ENCODE measurements around the gene PDK4. TPM values are rescaled to one million over a fixed set of nuclear protein-coding genes. Genes with fewer than 3 reads are reported as not detected.

The PDK4 gene
- total and polyA plus RNA-seq, 7 donors: 38.4 to 1,066 (median 254) TPM

DNA sequence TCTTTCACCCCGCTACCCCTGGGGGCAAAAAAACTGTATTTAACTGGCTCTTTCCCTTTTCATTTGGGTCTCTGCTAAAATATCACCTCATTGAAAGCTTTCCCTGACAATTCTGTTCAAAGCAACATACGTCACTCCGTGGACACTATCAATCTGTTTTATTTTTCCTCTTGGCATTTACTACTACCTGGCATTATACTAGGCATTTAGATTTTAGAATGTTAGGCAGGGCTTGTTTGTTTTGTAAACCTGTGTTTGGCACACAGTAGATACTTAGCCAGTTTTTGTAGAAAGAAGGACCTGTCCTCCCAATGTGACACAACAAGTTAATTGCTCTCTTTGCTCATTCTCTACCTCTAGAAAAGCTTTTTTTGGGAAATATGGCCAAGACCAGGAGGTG lies 26.5 kb upstream of the PDK4 start:
- H3K4me3 ChIP-seq: no peak overlapping the region
- 85 to 89% methylated on average over 3 of the region's 3 CpGs for WGBS, 2 donors
- TF ChIP-seq, protein P1, sequence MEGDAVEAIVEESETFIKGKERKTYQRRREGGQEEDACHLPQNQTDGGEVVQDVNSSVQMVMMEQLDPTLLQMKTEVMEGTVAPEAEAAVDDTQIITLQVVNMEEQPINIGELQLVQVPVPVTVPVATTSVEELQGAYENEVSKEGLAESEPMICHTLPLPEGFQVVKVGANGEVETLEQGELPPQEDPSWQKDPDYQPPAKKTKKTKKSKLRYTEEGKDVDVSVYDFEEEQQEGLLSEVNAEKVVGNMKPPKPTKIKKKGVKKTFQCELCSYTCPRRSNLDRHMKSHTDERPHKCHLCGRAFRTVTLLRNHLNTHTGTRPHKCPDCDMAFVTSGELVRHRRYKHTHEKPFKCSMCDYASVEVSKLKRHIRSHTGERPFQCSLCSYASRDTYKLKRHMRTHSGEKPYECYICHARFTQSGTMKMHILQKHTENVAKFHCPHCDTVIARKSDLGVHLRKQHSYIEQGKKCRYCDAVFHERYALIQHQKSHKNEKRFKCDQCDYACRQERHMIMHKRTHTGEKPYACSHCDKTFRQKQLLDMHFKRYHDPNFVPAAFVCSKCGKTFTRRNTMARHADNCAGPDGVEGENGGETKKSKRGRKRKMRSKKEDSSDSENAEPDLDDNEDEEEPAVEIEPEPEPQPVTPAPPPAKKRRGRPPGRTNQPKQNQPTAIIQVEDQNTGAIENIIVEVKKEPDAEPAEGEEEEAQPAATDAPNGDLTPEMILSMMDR (IDR thresholded peaks at IDR 0.05): no peak
- TF ChIP-seq POLR2A (IDR thresholded peaks at IDR 0.05): no peak
- no peak for TF ChIP-seq EP300 (IDR thresholded peaks at IDR 0.05)
- no peak for TF ChIP-seq POLR2AphosphoS5 (IDR thresholded peaks at IDR 0.05)
- no peaks in the 10 kb centered on the region for H3K27me3 ChIP-seq
- H3K9me3 ChIP-seq: no peaks in the 10 kb centered on the region
- no peaks in the 10 kb centered on the region for H3K36me3 ChIP-seq
- intact Hi-C loops (cut with DNase I): no loop called here
- H3K4me1 ChIP-seq: peaks cover 0 to 2% (median 0%) of the 10 kb centered on the region in 4 donors
- DNase-seq: no peak
- no peak overlapping the region for H3K27ac ChIP-seq

DNA sequence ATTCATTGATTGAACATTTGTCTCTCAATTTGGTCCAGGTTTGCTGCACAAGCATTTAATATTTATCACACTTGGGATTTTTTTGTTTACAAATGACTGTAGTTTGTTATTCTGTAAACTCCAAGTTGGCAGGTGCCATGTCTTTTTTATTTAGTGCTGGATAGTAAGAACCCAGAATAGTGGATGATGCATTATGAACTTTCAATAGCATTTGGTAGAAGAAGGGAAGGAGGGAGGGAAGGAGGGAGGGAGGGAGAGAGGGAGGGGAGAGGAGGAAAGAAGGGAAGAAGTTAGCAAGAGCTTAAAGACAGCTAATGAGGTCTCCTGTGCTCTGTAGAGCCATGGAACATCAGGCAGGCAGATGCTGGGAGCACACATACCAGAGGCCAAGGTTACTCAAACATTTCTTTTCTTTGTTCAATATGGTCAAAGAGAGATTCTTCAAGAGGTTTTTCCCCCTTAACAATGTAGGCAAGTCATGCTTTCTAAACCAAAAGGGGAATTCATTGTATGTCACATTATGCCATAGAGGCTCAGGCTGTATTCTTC lies 25.8 kb upstream of the PDK4 start:
- no peaks in the 10 kb centered on the region for H3K27me3 ChIP-seq
- no peaks in the 10 kb centered on the region for H3K4me1 ChIP-seq
- intact Hi-C loops (cut with DNase I): no loop called here
- no peak for DNase-seq
- no peak overlapping the region for H3K27ac ChIP-seq
- TF ChIP-seq POLR2AphosphoS5 (IDR thresholded peaks at IDR 0.05) (no peak), POLR2A (IDR thresholded peaks at IDR 0.05) (no peak), EP300 (IDR thresholded peaks at IDR 0.05) (no peak)
- TF ChIP-seq, protein P1 (IDR thresholded peaks at IDR 0.05): no peak
- no peaks in the 10 kb centered on the region for H3K36me3 ChIP-seq
- H3K9me3 ChIP-seq: no peaks in the 10 kb centered on the region
- no peak overlapping the region for H3K4me3 ChIP-seq

DNA sequence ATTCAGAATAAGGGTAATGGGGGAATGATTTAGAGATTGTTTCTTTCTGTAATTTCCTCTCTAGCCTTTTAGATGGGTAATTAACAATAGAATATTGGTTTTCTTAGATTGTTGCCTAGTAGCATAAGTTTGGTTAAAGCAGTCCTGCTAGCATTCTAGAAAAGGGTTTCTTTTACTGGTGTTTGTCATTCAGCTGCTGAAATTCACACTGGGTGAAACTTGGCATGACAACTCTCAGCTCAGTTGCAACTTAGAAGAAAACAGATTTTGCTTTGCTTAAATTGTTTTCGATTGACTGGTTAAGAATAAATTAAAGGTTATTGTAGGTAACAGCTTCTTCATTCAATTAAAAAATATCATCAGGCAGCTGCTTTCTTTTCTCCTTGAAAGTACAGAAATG lies 25.1 kb upstream of the PDK4 start:
- H3K27ac ChIP-seq: no peak overlapping the region
- H3K27me3 ChIP-seq: no peaks in the 10 kb centered on the region
- H3K36me3 ChIP-seq: no peaks in the 10 kb centered on the region
- H3K9me3 ChIP-seq: no peaks in the 10 kb centered on the region
- H3K4me1 ChIP-seq: no peaks in the 10 kb centered on the region
- intact Hi-C loops (cut with DNase I): no loop called here
- TF ChIP-seq POLR2AphosphoS5 (IDR thresholded peaks at IDR 0.05) (no peak), POLR2A (IDR thresholded peaks at IDR 0.05) (no peak), EP300 (IDR thresholded peaks at IDR 0.05) (no peak)
- TF ChIP-seq, protein P1 (IDR thresholded peaks at IDR 0.05): no peak
- DNase-seq: no peak
- WGBS, 2 donors: 87% methylated on average over 1 of the region's 1 CpG
- H3K4me3 ChIP-seq: no peak overlapping the region

DNA sequence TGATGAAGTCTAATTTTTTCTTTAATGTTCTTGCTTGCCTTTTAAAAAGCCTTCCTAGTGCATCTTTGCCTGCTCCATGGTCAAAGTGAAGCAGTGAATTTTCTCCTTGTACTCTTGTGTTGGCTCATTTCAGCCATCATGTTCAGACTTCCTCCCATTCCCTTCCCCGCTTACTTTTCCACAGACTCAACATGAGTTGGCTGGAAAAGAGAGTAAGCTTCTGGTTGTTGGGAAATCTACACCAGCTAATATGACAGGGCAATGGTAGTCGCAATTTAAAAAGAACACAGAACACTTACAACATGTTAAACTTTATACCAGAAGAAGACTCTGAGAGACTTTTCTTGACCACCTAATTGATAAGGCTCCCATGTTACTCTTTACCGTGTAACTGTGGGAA lies 24.3 kb upstream of the PDK4 start:
- TF ChIP-seq POLR2A (IDR thresholded peaks at IDR 0.05) (no peak), EP300 (IDR thresholded peaks at IDR 0.05) (no peak), POLR2AphosphoS5 (IDR thresholded peaks at IDR 0.05) (no peak)
- TF ChIP-seq, protein P1 (IDR thresholded peaks at IDR 0.05): no peak
- Histone ChIP-seq H3K36me3 (no peaks in the 10 kb centered on the region), H3K27ac (no peak overlapping the region), H3K27me3 (no peaks in the 10 kb centered on the region), H3K4me1 (no peaks in the 10 kb centered on the region), H3K9me3 (no peaks in the 10 kb centered on the region), H3K4me3 (no peak overlapping the region)
- no peak for DNase-seq
- intact Hi-C loops (cut with DNase I): no loop called here
- WGBS, 2 donors: 63 to 96% methylated on average over 3 of the region's 3 CpGs

DNA sequence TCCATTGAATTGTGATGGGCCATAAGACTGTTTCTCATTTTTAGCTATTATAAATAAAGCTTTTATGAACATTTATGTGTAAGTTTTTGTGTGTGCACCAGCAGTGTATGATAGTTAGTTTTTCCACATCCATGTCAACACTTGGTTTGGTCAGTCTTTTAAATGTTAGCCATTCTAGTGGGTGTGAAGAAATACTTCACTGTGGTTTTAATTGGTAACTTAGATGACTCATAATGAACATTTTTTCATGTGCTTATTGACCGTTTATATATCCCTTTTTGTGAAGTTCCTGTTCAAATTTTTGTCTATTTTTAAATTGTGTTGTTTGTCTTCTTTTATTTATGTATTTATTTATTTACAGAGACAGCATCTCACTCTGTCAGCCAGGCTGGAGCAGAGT lies 23.6 kb upstream of the PDK4 start:
- 65 to 76% methylated on average over 1 of the region's 1 CpG for WGBS, 2 donors
- no peaks in the 10 kb centered on the region for H3K36me3 ChIP-seq
- H3K9me3 ChIP-seq: no peaks in the 10 kb centered on the region
- no peak overlapping the region for H3K4me3 ChIP-seq
- H3K4me1 ChIP-seq: no peaks in the 10 kb centered on the region
- intact Hi-C loops (cut with DNase I): no loop called here
- no peak for DNase-seq
- H3K27me3 ChIP-seq: no peaks in the 10 kb centered on the region
- no peak overlapping the region for H3K27ac ChIP-seq
- TF ChIP-seq POLR2A (IDR thresholded peaks at IDR 0.05): no peak
- TF ChIP-seq POLR2AphosphoS5 (IDR thresholded peaks at IDR 0.05): no peak
- TF ChIP-seq, protein P1 (IDR thresholded peaks at IDR 0.05): no peak
- TF ChIP-seq EP300 (IDR thresholded peaks at IDR 0.05): no peak

Measured in sigmoid colon (tissue), 7 donors.